ENCODE results near the gene UNC5A. TPM values are rescaled to one million over a fixed set of nuclear protein-coding genes. Genes with fewer than 3 reads are reported as not detected.

The UNC5A gene
- total and polyA plus RNA-seq, 10 of the 15 experiments (the other 5 are each of a cell fraction or from before 2014, with no cell fraction given) = not detected

DNA sequence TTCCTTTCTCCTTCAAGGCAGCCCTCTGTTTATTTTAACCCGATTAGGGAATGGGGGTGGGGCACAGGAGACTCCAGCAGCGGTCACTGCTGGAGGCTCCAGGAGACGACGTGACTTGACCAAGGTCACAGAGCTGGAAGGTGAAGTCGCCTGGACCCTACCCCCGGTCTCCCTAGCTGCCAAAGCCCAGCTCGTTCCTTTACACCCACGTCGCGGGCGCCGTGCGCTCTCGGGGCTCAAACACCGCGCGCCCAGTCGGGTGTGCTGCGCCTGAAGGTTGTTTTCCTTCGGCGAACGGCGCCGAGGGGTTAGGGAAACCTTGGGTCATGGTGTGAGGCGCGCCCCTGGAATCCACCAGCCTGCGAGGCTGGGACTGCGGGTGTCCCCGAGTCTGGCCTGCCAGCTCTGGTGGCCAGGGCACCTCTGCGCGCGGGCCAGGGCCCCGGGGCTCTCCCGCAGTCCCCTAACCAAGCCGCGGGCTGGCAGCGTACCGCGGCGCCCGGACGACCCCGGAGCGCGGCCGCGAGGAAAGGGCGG is 747 bp upstream of the UNC5A start:
- RAD21 ChIA-PET (ENCODE audit: unreplicated experiment) = no interaction called here
- SMC1A ChIA-PET (ENCODE audit: uncharacterized antibody, unreplicated experiment) = no interaction called here
- POLR2A ChIA-PET = no interaction called here
- Histone ChIP-seq H3K27me3 (replicated peaks in 1 of 2; ENCODE audit: control insufficient read depth in 2 of 2, insufficient read depth in 2 of 2, low read length in 1 of 2) (peaks cover 4 to 17% of the 10 kb centered on the region in 2 experiments; a peak in 3 of 4 replicates), H4K20me1 (ENCODE audit: control insufficient read depth, insufficient read depth) (no peaks in the 10 kb centered on the region), H3K9me3 (replicated peaks; ENCODE audit: control insufficient read depth, insufficient read depth, low read length) (no peaks in the 10 kb centered on the region), H3K4me1 (ENCODE audit: control insufficient read depth, insufficient read depth, low read length) (no peaks in the 10 kb centered on the region), H3K36me3 (ENCODE audit: control insufficient read depth in 2 of 2, insufficient read depth in 2 of 2, low read length in 1 of 2) (no peaks in the 10 kb centered on the region), H3K4me3 (no peak overlapping the region), H3K27ac (ENCODE audit: control insufficient read depth, insufficient read depth) (no peak overlapping the region), H3K9ac (ENCODE audit: control insufficient read depth, insufficient read depth, low read length) (no peak overlapping the region), H3K4me2 (ENCODE audit: control insufficient read depth, insufficient read depth) (no peak overlapping the region), H3K79me2 (ENCODE audit: control insufficient read depth, insufficient read depth, low read length) (no peaks in the 10 kb centered on the region), H2AFZ (ENCODE audit: control insufficient read depth, low read depth, low read length) (no peak overlapping the region)
- 20% methylated on average over 47 of the region's 48 CpGs for WGBS (ENCODE audit: insufficient coverage, insufficient replicate concordance, low lambda C conversion rate, missing lambda C conversion rate)
- FAIRE-seq = no peak
- no peak for ATAC-seq
- BruUV-seq (replicated peaks) = no TSS peak
- CTCF ChIA-PET = no interaction called here
- no peak for DNase-seq (ENCODE audit: low read depth, low spot score)
- no peak for TF ChIP-seq POLR2AphosphoS2 (IDR thresholded peaks at IDR 0.05; ENCODE audit: low read depth, low read length)
- TF ChIP-seq HDAC6 (IDR thresholded peaks at IDR 0.05; ENCODE audit: unreplicated experiment) = peak; percentile 71
- TF ChIP-seq ESRRA (IDR thresholded peaks at IDR 0.05; ENCODE audit: low read length) = no peak
- in situ Hi-C loops (cut with MboI) (no loop called here), intact Hi-C loops (cut with micrococcal nuclease; ENCODE audit: unreplicated experiment) (loop anchor here (10.0 kb wide), 1 partner anchor 145 kb away; no protein-coding TSS in a partner anchor)

- no peaks in the 10 kb centered on the region for H4K20me1 ChIP-seq (ENCODE audit: control insufficient read depth, insufficient read depth)
- no peaks in the 10 kb centered on the region for H3K9me3 ChIP-seq (replicated peaks; ENCODE audit: control insufficient read depth, insufficient read depth, low read length)
- no TSS peak for BruUV-seq (replicated peaks)
- no peak overlapping the region for H3K4me3 ChIP-seq
- intact Hi-C loops (cut with micrococcal nuclease; ENCODE audit: unreplicated experiment) = loop anchor here (10.0 kb wide), 1 partner anchor 144 kb away; no protein-coding TSS in a partner anchor
- POLR2A ChIA-PET = no interaction called here
- no peak overlapping the region for H2AFZ ChIP-seq (ENCODE audit: control insufficient read depth, low read depth, low read length)
- H3K4me1 ChIP-seq (ENCODE audit: control insufficient read depth, insufficient read depth, low read length) = no peaks in the 10 kb centered on the region
- H3K79me2 ChIP-seq (ENCODE audit: control insufficient read depth, insufficient read depth, low read length) = no peaks in the 10 kb centered on the region
- 26% methylated on average over 41 of the region's 68 CpGs for WGBS (ENCODE audit: insufficient coverage, insufficient replicate concordance, low lambda C conversion rate, missing lambda C conversion rate)
- no peaks in the 10 kb centered on the region for H3K36me3 ChIP-seq (ENCODE audit: control insufficient read depth in 2 of 2, insufficient read depth in 2 of 2, low read length in 1 of 2)
- FAIRE-seq (no peak), DNase-seq (ENCODE audit: low read depth, low spot score) (no peak), ATAC-seq (no peak)
- RAD21 ChIA-PET (ENCODE audit: unreplicated experiment) = no interaction called here
- no peak overlapping the region for H3K4me2 ChIP-seq (ENCODE audit: control insufficient read depth, insufficient read depth)
- H3K27ac ChIP-seq (ENCODE audit: control insufficient read depth, insufficient read depth) = no peak overlapping the region
- H3K27me3 ChIP-seq (replicated peaks in 1 of 2; ENCODE audit: control insufficient read depth in 2 of 2, insufficient read depth in 2 of 2, low read length in 1 of 2) = peaks cover 4 to 17% of the 10 kb centered on the region in 2 experiments; a peak in 3 of 4 replicates
- H3K9ac ChIP-seq (ENCODE audit: control insufficient read depth, insufficient read depth, low read length) = no peak overlapping the region
- TF ChIP-seq CBFB (IDR thresholded peaks at IDR 0.05; ENCODE audit: low read depth) (no peak), KDM1A (IDR thresholded peaks at IDR 0.05; ENCODE audit: borderline replicate concordance) (no peak), ESRRA (IDR thresholded peaks at IDR 0.05; ENCODE audit: low read length) (no peak), SMC3 (IDR thresholded peaks at IDR 0.05; ENCODE audit: borderline replicate concordance, low read length) (no peak), TCF12 (IDR thresholded peaks at IDR 0.05; ENCODE audit: low read depth, low read length) (no peak), NFYB (IDR thresholded peaks at IDR 0.05; ENCODE audit: insufficient read depth, low read depth, low read length) (no peak)
- in situ Hi-C loops (cut with MboI) = no loop called here
- CTCF ChIA-PET = no interaction called here
- SMC1A ChIA-PET (ENCODE audit: uncharacterized antibody, unreplicated experiment) = no interaction called here
These were observed 535 bp downstream of the UNC5A start for GRCh38 chr5:176810687-176811501.

Data from GM12878 (cell line).